ENCODE results near the gene VGLL4.

DNA sequence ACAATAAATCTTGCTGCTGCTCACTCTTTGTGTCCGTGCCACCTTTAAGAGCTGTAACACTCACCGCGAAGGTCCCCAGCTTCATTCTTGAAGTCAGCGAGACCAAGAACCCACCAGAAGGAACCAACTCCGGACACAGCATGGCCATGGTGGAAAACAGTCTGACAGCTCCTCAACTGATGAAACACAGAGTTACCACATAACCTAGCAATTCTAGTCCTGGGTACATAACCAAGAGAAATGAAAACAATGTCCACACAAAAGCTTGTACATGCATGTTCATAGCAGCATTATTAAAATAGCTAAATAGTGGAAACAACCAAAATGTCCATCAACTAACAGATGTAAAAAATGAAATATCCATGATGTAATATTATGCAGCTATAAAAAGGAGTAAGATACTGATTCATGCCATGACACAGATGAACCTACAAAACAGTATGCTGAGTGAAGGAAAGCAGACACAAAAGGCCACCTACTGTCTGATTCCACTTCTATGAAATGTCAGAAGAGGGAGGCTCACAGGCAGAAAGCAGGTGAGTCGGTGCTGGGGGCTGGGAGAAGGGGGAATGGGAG, 36.8 kb downstream of the VGLL4 start:
- TF ChIP-seq, protein P1, sequence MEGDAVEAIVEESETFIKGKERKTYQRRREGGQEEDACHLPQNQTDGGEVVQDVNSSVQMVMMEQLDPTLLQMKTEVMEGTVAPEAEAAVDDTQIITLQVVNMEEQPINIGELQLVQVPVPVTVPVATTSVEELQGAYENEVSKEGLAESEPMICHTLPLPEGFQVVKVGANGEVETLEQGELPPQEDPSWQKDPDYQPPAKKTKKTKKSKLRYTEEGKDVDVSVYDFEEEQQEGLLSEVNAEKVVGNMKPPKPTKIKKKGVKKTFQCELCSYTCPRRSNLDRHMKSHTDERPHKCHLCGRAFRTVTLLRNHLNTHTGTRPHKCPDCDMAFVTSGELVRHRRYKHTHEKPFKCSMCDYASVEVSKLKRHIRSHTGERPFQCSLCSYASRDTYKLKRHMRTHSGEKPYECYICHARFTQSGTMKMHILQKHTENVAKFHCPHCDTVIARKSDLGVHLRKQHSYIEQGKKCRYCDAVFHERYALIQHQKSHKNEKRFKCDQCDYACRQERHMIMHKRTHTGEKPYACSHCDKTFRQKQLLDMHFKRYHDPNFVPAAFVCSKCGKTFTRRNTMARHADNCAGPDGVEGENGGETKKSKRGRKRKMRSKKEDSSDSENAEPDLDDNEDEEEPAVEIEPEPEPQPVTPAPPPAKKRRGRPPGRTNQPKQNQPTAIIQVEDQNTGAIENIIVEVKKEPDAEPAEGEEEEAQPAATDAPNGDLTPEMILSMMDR (IDR thresholded peaks at IDR 0.05) = no peak
- TF ChIP-seq EZH2 (IDR thresholded peaks at IDR 0.05; ENCODE audit: borderline replicate concordance, insufficient read depth, low read depth, low read length, poor library complexity, severe bottlenecking) = no peak

Measured in B cell (primary cell).